HEK293T (cell line): ENCODE results near the gene TNS3.

Experiments
- FOXM1 ChIP-seq: fragments of 450-650 bp; IDR thresholded peaks from 2 replicates; pipeline ENCODE4 v1.6.1; 2017; ENCODE audit warnings: mild to moderate bottlenecking, borderline replicate concordance
- ZNF384 ChIP-seq: fragments of 450-650 bp; IDR thresholded peaks from 2 replicates; pipeline ENCODE4 v1.6.1; 2016

- TF ChIP-seq ZNF384, result no peak
- no peak for TF ChIP-seq FOXM1
These were observed 8.0 kb downstream of the TNS3 start for GRCh38 chr7:47573758-47574481.
